Testis (tissue), 3 donors: ENCODE results near the gene TLK1. TPM values are rescaled to one million over a fixed set of nuclear protein-coding genes. Genes with fewer than 3 reads are reported as not detected.
A peak's percentile ranks its signal among the peaks of the same experiment; 100 is the strongest.

ENCODE experiments used
- DNase-seq: peaks from one replicate; pipeline ENCODE4 v3.0.0-alpha.2; 2019
- H3K27ac ChIP-seq, 2 donors: fragments of 200-600 bp; sonication (generic); one replicate each; pipeline ENCODE4 v1.5.1; 2019
- H3K27me3 ChIP-seq: fragments of 200-600 bp; sonication (generic); one replicate; pipeline ENCODE4 v1.5.1; 2019
- H3K36me3 ChIP-seq: fragments of 200-600 bp; sonication (generic); one replicate; pipeline ENCODE4 v1.5.1; 2017; ENCODE audit warnings: low read depth; ENCODE audit errors: missing control alignments
- H3K4me1 ChIP-seq: fragments of 200-600 bp; sonication (generic); one replicate; pipeline ENCODE4 v1.5.1; 2019
- H3K4me3 ChIP-seq, 2 donors: fragments of 200-600 bp; sonication (generic); one replicate each; pipeline ENCODE4 v1.5.1; 2017 to 2019
- H3K9me3 ChIP-seq: fragments of 200-600 bp; sonication (generic); one replicate; pipeline ENCODE4 v1.5.1; 2017
- POLR2A ChIP-seq: fragments of 450-650 bp; IDR thresholded peaks from one replicate; pipeline ENCODE4 v1.6.1; 2017; ENCODE audit warnings: antibody characterized with exemption, mild to moderate bottlenecking, moderate library complexity
- WGBS, 2 donors: methylation state at CpG; one replicate each; pipeline ENCODE4 v1.1.5; 2018; 5-methylcytosine and 5-hydroxymethylcytosine counted together
- intact Hi-C: fragments of 100-400 bp; cut with DNase I; formaldehyde crosslinking; loops from one replicate; pipeline ENCODE4 v1.15.1; 2023; ENCODE audit warnings: low total_unique reads
- polyA plus RNA-seq: library from polyadenylated mRNA; stranded (reverse); fragments of 350-450 nt; fragmentation: Illumina TruSeq; extraction: RNeasy Lipid Tissue Mini Kit (QIAGEN cat#74804); gene quantifications from one replicate; pipeline ENCODE4 v1.2.3, GENCODE V29; 2014; ENCODE audit warnings: low read depth, low replicate concordance; ENCODE audit not compliant: insufficient read depth
- total RNA-seq, 2 donors: library from RNA; depleted of rRNA; stranded (reverse); fragments of >200 nt; gene quantifications; one replicate each; pipeline ENCODE4 v1.2.3, GENCODE V29; 2016
- TF ChIP-seq, protein P1 (sequence below), 3 experiments: fragments of 450-650 bp in 2 of 3; fragments of 200-600 bp in 1 of 3; sonication (generic) in 1 of 3; IDR thresholded peaks; one replicate each; pipeline ENCODE4 v1.5.1; 2016 to 2019; ENCODE audit warnings: antibody characterized with exemption in 3 of 3, mild to moderate bottlenecking in 2 of 3, moderate library complexity in 1 of 3

TLK1 gene
- total and polyA plus RNA-seq, 3 donors from 2014 or later: 36.8 to 112 (median 110) TPM

DNA sequence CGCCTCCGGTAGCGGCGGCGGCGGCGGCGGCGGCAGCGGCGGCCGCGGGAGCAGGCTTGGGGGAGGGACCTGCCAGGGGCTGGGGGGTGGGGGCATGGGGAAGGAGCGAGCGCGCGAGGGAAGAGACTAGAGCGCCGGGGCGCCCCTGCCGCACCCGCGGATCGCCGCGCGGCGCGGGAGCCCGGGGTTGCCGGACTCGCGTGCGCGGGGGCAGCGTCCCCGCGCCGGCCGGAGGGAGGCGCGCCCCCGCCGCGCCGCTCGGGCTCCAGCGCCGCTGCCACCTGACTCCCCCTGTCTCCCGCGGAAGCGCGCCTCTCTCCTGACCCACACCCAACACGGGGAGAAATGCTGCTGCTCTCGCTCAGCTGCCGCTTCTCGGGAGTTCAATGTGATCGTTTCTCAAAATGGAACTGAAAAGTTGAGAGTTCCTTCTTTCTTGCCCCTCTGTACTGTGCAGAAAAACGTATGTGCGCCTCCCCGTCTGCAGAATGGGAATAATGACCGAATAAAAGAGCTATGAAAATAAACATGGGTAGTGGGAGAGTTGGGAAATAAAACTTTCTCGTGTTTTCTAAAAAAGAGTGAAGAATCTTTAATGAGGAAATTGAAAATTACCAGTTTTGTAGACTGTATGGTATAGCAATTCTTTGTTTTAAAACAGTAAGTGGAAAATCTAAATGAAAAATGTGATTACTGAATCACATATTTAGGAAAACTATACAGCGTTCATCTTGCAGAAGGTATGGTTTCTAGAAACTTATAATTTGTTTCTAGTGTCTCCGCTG lies 455 bp upstream of the TLK1 start:
- peaks cover 18% of the 10 kb centered on the region for H3K4me1 ChIP-seq
- H3K4me3 ChIP-seq: peak overlapping the region; percentile 78 to 92
- DNase-seq: peak; percentile 90
- WGBS, 2 donors: 3% methylated on average over 17 to 22 of the region's 65 CpGs
- H3K27ac ChIP-seq: peak overlapping the region; percentile 95 to 99
- no peaks in the 10 kb centered on the region for H3K27me3 ChIP-seq
- H3K9me3 ChIP-seq: no peaks in the 10 kb centered on the region
- intact Hi-C loops: no loop called here
- TF ChIP-seq, protein P1, sequence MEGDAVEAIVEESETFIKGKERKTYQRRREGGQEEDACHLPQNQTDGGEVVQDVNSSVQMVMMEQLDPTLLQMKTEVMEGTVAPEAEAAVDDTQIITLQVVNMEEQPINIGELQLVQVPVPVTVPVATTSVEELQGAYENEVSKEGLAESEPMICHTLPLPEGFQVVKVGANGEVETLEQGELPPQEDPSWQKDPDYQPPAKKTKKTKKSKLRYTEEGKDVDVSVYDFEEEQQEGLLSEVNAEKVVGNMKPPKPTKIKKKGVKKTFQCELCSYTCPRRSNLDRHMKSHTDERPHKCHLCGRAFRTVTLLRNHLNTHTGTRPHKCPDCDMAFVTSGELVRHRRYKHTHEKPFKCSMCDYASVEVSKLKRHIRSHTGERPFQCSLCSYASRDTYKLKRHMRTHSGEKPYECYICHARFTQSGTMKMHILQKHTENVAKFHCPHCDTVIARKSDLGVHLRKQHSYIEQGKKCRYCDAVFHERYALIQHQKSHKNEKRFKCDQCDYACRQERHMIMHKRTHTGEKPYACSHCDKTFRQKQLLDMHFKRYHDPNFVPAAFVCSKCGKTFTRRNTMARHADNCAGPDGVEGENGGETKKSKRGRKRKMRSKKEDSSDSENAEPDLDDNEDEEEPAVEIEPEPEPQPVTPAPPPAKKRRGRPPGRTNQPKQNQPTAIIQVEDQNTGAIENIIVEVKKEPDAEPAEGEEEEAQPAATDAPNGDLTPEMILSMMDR (IDR thresholded peaks at IDR 0.05): no peak
- TF ChIP-seq POLR2A: no peak
- no peaks in the 10 kb centered on the region for H3K36me3 ChIP-seq

DNA sequence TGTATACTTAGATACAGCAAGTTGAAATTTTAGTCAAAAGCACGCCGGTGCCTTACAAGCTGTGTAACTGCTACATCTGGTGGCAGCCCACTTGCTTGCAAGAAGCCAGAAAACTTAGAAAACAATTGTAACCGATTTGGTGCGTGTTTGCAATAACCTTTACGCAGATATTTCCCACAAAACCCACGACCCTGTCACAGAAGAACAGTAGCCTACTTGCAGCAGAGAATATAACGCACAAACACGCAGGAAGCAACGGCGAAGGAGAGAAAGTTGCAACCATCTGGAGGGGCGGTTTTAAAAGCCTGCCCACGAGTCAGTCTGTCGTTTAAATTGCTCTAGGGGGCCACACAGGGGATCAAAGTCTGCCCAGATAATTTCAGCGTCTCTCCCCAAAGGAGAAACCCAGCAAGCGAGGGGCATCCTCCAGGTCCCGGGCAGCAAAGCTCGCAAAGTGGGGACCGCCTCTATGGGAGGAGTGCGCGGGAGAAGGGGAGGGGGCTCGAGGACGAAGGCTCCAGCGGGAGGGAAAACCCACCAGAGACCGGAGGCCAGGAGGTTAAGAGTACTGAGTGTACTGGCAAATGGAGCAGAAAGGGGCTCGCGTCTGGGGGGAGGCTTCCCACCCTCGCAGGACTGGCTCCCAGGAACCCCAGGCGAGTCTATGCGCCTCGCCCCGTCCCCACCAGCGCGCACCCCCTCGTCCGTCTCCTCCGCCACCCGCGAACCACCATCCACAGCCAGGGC lies 1.1 kb downstream of the TLK1 start:
- DNase-seq: peak; percentile 73
- intact Hi-C loops: loop anchor here (10.0 kb wide), 1 partner anchor 185 kb away; no protein-coding TSS in a partner anchor
- H3K27me3 ChIP-seq: no peaks in the 10 kb centered on the region
- WGBS, 2 donors: 0 to 1% methylated on average over 30 to 32 of the region's 38 CpGs
- no peak for TF ChIP-seq POLR2A
- TF ChIP-seq, protein P1 (IDR thresholded peaks at IDR 0.05): peak; percentile 46 to 53 (median 50)
- peak overlapping the region; percentile 95 to 99 for H3K27ac ChIP-seq
- H3K4me1 ChIP-seq: peaks cover 20% of the 10 kb centered on the region
- no peaks in the 10 kb centered on the region for H3K36me3 ChIP-seq
- H3K4me3 ChIP-seq: peak overlapping the region; percentile 78 to 92
- H3K9me3 ChIP-seq: no peaks in the 10 kb centered on the region

DNA sequence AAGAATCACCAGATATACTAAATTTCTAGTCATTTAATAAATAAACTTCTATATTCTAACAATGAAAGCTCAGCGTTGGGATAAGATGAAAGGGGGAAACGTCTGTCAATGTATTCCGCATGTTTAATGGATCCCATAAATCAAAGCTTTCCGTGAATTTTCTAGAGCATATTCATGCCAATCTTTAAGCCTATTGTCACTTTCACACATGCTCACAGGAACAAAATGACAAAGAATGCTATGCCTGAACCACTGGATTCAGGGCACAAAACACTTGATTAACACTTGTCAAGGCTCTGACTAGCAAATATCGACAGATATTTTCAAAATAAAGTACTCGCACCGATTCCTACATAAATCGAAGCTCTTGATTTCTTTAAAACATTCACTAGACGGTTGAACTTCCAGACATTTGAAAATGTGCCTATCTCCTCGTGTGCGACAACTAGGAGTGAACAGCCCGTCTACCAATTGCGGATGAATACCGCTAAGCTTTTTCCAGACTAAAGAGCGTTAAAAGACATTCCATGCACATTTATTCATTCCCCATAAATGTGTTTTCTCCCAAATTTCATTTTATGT lies 1.8 kb downstream of the TLK1 start:
- peak overlapping the region; percentile 78 to 92 for H3K4me3 ChIP-seq
- TF ChIP-seq, protein P1 (IDR thresholded peaks at IDR 0.05): no peak
- TF ChIP-seq POLR2A: no peak
- peaks cover 26% of the 10 kb centered on the region for H3K4me1 ChIP-seq
- intact Hi-C loops: loop anchor here (10.0 kb wide), 1 partner anchor 184 kb away; no protein-coding TSS in a partner anchor
- H3K9me3 ChIP-seq: no peaks in the 10 kb centered on the region
- DNase-seq: no peak
- no peaks in the 10 kb centered on the region for H3K27me3 ChIP-seq
- 5 to 6% methylated on average over 15 of the region's 15 CpGs for WGBS, 2 donors
- peak overlapping the region; percentile 95 to 99 for H3K27ac ChIP-seq
- H3K36me3 ChIP-seq: no peaks in the 10 kb centered on the region

DNA sequence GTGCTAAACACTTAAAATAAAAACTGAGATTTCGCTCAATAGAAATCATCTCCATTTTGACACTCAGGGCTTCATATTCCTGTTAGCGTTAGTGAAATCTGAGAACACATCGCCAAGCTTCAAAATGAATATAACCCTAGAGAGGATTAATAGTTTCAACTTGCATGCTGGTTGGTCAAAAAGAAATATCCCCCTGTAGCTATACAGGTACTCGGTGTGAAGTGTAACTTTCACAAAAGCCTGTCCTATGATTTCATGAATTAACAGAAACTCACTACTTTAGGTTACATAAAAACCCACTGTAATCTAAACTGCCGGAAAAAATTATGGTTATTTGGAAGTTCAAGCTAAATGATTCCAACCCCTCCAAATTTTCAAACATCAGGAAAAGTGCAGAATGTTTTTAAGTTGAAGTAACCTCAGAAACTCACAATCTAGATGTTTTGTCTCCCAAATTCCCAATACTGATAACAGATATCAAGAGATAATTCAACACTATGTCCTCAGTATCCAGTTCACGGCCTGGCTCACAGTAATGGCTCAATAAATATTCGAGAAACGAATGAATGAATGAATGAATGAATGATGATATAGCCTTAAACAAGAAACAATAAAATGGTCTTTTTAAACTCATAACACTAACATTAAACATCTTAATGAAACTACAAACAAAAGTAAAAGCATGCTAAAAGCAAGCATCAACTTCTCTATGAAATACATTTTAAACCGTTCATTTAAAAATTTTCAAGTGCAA lies 2.5 kb downstream of the TLK1 start:
- no peaks in the 10 kb centered on the region for H3K9me3 ChIP-seq
- H3K36me3 ChIP-seq: no peaks in the 10 kb centered on the region
- H3K27ac ChIP-seq: peak overlapping the region in 1 of 2 donors; percentile 99
- H3K4me1 ChIP-seq: peaks cover 26% of the 10 kb centered on the region
- 35 to 40% methylated on average over 9 of the region's 9 CpGs for WGBS, 2 donors
- no peak for DNase-seq
- peak overlapping the region; percentile 78 to 92 for H3K4me3 ChIP-seq
- no peak for TF ChIP-seq POLR2A
- TF ChIP-seq, protein P1 (IDR thresholded peaks at IDR 0.05): no peak
- intact Hi-C loops: loop anchor here (10.0 kb wide), 1 partner anchor 183 kb away; no protein-coding TSS in a partner anchor
- H3K27me3 ChIP-seq: no peaks in the 10 kb centered on the region
